NCI-H69 (cell line): ENCODE measurements around the gene LINC00632.
A peak's percentile ranks its signal among the peaks of the same experiment; 100 is the strongest.

ENCODE experiments used
- DNase-seq: peaks from one replicate; lab custom pipeline; 2025; lab: John Stamatoyannopoulos, UW

The LINC00632 gene

DNA sequence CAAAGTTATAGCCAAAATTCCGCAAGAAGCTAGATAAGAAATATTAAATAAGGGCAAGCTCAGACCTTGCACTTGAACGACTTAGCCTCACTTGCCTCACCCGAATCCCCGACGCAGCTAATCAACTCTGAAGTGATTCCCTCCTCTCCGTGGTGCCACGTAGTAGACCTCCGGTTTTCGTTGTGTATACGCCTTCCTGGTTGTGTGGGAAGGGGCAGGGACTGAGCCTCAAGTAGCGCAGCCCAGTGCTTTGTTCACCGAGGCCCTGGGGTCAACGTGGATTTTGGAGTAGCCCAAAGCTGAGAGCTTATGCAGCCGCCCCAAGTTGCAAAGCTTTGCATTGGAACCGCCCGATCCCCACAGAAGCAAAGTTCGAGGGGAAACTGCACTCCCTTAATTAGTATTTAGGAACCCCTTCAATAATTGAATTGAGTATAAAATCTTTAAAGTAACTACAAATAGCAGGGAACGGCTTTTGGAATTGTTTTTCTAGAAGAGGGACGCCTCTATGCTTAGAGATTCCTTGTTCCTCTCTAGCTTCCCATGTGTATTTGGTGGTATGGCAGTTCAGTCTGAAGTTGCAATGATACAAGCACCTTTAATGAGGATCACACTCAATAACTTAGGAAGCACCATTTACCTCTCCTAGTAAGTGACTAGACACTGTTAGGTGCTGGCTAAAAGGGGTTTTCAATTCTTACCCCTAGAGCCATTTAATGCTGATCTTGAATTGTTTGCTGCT is 55.7 kb downstream of the LINC00632 start:
- peak; percentile 45 for DNase-seq

DNA sequence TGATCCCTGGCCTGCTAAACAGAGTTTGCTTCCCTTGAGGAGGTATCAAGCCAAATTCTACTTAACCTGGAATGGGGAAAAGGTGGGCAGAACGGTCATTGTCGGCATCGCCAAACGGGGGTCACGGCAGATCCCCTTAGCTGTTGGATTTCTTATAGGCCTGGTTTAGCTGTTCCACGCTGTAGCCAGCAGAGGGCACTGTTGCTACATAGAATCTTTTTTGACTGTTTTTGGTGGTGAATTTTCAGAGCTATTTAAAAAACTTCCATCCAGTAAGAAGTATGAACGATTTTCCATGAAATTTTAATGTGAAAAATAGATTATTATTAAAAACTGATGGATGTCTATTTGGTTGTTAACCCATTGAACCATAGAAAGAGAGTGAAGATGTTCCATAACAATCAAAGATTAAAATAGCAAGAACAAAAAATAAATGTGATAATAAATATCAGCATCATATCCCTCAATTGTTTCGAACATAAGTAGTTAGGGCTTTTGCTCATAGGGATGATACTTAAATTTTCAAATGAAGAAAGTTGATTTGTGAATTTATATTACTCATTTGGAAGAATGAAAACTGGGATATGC is 56.6 kb downstream of the LINC00632 start:
- peak; percentile 61 for DNase-seq

DNA sequence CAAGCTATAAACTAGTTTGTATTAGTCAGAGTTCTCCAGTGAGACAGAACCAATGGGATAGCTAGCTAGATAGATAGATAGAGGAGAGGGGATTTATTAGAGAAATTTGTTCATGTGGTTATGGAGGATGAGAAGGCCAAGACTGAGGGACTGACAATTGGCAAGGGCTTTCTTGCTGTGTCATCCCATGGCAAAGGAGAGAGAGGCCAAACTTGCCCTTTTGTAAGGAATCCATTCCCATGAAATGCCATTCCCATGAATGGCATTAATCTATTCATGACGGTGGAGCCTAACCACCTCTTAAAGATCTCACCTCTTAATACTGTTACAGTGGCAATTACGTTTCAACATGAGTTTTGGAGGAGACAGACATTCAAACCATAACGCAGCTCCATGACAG is 58.1 kb downstream of the LINC00632 start:
- DNase-seq = no peak

DNA sequence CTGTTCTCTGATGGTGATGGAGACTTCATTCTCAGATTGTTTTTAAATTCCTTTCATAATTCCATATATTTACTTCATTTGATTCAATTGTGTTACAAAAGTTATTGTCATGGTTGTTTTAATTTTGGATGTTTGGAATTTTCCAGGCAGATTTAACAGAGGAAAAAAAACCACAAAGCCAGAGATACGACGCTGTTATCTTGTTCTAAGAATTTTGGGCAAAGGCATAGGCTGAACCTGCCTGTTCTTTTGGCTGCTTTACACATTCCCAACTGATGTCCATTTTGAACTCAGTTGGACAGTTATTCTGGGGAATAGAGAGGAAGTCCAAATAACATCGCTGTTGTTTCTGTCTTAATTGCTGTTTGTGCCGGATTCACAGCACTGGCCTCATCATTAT is 65.7 kb downstream of the LINC00632 start:
- no peak for DNase-seq

DNA sequence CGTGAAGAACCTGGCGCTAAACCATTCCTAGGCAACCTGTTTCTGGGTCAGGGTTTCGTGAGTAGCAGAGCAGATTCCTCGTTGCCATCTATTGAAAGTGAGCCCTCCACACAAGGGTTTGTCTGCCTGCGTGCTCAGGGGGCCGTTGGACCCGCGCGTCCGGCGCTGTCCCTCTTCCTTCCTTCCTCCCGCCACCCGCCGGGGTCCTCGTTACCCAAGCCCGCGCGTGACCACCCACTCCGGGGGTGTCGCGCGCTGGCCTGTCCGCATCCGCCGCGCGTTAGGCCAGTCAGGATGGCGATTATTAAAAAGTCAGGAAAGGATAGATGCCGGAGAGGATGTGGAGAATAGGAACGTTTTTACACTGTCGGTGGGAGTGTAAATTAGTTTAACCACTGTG is 66.8 kb downstream of the LINC00632 start:
- DNase-seq = no peak

DNA sequence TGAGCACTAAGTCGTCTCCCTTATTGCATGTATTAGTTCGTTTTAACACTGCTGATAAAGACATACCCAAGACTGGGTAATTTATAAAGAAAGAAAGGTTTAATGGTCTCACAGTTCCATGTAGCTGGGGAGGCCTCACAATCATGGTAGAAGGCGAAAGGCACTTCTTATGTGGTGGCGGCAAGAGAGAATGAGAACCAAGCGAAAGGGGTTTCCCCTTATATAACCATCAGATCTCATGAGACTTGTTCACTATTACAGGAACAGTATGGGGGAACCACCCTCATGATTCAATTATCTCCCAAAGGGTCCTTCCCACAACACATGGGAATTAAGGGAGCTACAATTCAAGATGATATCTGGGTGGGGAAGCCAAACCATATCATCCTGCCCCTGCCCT is 85.1 kb downstream of the LINC00632 start:
- DNase-seq = no peak

DNA sequence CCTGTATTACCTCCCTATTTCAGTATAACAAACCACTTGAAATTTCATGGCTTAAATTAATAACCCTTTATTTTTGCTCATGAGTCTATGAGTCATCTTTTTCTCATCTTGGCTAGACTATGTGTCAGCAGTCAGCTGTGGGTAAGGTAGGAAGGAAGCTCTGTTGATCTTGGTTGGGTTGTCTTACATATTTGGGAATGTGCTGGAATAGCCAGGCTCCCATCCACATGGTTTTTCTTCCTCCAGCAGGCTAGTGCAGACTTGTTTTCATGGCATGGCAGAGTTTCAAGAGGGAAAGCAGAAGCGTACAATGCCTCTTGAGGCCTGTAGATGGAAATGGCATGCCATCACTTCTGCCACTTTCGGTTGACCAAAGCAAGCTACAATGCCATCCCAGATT is 89.7 kb downstream of the LINC00632 start:
- no peak for DNase-seq

DNA sequence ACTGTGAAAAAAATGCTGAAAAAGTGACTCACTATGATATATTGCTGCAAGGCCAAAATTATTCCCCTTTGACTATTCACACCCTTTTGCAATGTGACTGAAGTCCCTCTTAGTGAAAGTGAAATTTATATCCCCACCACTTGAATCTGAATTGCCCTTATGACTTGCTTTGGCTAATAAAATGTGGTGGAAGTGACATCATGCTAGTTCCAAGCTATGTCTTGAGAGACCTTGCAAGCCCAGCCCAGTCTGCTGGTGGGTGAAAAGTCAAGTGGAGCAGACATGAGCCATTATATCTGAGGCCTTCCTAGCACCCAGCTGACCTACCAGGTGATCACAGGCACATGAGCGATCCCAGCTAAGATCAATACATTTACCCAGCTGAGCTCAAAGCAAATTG is 94.7 kb downstream of the LINC00632 start:
- DNase-seq = no peak

DNA sequence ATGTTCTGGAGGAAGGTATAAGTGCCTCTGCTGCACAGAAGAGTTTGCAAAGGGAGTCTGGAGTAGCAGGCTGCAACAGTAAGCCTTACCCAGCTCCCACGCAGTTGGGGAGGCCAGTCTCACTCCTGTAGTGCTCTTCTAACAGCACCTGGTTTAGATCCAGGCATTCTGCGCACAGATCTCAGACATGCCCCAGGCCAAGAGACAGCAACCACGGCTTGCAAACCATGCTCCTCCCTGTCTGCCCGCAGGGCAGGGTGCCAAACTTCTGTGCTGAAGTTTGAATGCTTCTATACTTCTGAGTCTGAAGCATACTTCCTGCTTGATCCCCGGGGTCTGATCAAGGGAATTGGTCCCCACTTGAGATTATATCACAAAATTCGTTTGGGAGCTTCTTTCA is 106.3 kb downstream of the LINC00632 start:
- DNase-seq = no peak

DNA sequence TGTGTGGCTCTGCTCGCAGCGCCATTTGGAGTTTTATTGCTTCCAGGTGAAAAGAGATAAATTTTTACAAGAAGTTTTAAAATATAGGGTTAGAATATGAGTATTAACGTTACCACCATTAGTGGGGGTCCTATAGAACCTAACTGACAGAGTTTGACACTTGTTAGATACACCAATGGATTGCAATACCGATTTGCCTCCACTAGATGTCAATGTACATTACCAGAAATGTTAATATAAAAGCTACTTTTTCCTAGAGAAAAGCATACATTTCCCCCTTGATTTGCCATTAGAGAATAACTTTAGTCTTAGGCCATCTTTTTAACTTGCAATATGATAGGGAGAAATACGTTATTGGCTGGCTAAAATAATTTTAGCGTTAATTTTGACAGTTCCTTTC is 108.4 kb downstream of the LINC00632 start:
- DNase-seq = peak; percentile 23

DNA sequence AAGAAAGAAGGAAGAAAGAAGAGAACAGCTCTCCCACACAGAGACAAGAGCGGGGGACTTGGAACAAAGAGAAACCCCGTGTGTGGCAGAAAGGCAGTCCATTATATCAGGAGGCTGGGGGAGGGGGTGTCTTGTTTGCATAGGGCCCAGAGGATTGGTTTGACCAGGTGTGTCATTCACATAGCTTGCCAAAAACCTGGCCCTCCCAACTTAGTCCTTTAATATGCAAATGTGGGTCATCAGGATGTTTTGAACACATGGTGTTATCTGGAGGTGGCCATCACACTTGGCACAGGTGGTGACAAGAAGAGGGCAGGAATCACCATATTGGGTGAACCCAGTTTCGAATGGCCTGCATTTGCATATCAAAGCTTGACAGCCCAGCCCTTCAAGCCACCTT is 111.7 kb downstream of the LINC00632 start:
- peak; percentile 32 for DNase-seq

DNA sequence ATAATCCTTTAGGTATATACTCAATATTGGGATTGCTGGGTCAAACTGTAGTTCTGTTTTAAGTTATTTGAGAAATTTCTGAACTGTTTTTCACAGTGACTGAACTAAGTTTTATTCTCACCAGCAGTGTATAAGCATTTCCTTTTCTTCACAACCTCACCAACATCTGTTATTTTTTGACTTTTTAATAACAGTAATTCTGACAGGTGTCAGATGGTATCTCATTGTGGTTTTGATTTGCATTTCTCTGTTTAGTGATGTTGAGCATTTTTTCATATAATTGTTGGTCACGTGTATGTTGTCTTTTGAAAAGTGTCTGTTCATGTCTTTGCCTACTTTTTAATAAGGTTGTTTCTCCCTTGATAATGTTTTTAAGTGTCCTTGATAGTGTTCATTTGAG is 112.6 kb downstream of the LINC00632 start:
- no peak for DNase-seq

DNA sequence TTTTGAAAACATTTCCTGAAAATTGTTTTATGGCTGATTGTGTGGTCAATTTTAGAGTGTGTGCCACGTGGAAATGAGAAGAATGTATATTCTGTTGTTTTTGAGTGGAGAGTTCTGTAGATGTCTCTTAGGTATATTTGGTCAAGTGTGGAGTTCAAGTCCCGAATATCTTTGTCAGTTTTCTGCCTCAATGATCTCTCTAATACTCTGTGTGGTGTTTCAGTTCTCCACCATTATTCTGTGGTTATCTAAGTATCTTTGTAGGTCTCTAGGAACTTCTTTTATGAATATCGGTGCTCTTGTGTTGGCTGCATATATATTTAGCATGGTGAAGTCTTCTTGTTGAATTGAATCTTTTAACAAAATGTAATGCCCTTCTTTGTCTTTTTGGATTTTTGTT is 113.3 kb downstream of the LINC00632 start:
- DNase-seq = no peak

DNA sequence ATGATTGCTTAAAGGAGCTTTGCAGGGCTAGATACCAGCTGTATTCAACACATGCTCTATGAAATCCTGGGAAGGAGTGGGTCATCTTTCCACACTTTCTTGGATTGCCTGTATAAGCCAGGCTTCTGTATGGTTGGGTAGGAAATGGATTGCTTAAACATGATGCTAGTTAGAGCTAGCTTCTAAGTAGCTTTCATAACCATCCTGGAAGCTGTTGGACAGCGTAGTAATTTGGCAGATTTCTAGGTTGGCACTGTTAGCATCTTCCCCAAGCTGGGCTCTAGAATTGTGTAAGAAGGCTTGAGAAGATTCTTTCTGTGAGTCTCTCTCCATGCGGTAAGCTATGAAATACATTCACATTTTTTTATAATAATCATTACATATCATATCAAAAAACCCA is 127.3 kb downstream of the LINC00632 start:
- DNase-seq = no peak
